ENCODE results near the gene EIF4G3. TPM values are rescaled to one million over a fixed set of nuclear protein-coding genes. Genes with fewer than 3 reads are reported as not detected.
"Not testable (repeated sequence)": the region's sequence is repeated elsewhere in the genome, so short reads cannot be mapped to it uniquely, and the experiment has no call there.

The EIF4G3 gene
- total RNA-seq, 4 donors from 2014 or later: 68.9 to 110 (median 104) TPM

DNA sequence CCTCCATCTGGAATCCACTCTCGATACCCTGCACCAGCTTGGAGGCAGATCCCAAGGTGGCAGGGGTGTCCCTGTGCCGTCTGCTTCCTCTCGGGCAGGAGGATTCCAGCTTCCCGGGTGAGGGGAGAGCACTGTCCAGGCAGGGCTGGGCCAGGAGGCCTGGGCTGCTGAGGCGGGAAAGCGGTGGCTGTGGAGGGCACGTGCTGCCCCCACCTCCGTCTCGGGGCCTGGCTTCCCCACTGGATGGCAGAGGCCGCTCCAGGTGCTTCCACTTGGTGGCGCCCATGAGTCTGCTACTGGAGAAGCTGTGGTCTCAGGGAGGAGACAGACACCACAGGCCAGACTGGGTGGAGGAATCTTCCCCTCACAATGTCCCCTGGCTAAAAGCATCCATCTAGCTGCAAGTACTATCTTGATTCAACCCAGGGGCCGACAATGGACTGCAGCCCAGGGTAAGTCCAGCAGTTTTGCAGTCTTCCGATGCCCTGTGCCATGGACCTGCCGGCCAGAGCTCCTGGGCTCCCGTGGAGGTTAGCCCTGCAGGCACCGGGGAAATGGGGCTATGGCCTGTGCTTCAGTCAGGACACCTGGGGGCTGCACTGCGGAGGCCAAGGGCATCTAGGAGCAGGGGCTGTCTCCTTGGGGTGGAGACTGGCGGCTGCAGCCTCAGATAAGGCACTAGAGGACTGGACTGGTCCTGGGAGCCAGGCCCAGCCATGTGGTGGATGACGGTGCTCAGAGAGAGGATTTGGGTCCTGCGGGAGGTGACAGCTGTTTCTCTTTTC is 41.3 kb upstream of the EIF4G3 start:
- intact Hi-C loops (cut with DNase I): no loop called here

GRCh38 chr1:21216835-21217811 is 40.4 kb upstream of the EIF4G3 start:
- peak; percentile 48 to 71 (median 52) for TF ChIP-seq CTCF (IDR thresholded peaks at IDR 0.05)
- TF ChIP-seq POLR2A (IDR thresholded peaks at IDR 0.05): no peak
- Histone ChIP-seq H3K4me3 (replicated peaks in 1 of 3) (no peak overlapping the region), H3K36me3 (peaks cover 28 to 36% of the 10 kb centered on the region in 2 donors), H3K27ac (no peak overlapping the region), H3K4me1 (no peaks in the 10 kb centered on the region), H3K27me3 (no peaks in the 10 kb centered on the region), H3K9me3 (no peaks in the 10 kb centered on the region)
- intact Hi-C loops (cut with DNase I): no loop called here
- WGBS, 2 donors: 78 to 83% methylated on average over 5 to 16 of the region's 19 CpGs
- DNase-seq: peak; percentile 55 to 63

More for the DNA sequence above, 41.3 kb upstream of the EIF4G3 start:
- no peaks in the 10 kb centered on the region for H3K9me3 ChIP-seq
- 85 to 91% methylated on average over 10 to 13 of the region's 20 CpGs for WGBS, 2 donors
- no peak overlapping the region for H3K27ac ChIP-seq
- H3K4me1 ChIP-seq: no peaks in the 10 kb centered on the region
- peaks cover 32 to 43% of the 10 kb centered on the region in 2 donors for H3K36me3 ChIP-seq
- peak; percentile 13 to 14 for DNase-seq
- TF ChIP-seq CTCF (IDR thresholded peaks at IDR 0.05) (peak in 1 of 6 experiments; percentile 29), POLR2A (IDR thresholded peaks at IDR 0.05) (no peak)
- no peaks in the 10 kb centered on the region for H3K27me3 ChIP-seq
- no peak overlapping the region for H3K4me3 ChIP-seq (replicated peaks in 1 of 3)

- no peak for DNase-seq
- TF ChIP-seq CTCF (IDR thresholded peaks at IDR 0.05) (no peak), POLR2A (IDR thresholded peaks at IDR 0.05) (no peak)
- no peak overlapping the region for H3K27ac ChIP-seq
- H3K36me3 ChIP-seq: no peaks in the 10 kb centered on the region
- WGBS, 2 donors: 35 to 36% methylated on average over 3 of the region's 3 CpGs
- no peaks in the 10 kb centered on the region for H3K9me3 ChIP-seq
- intact Hi-C loops (cut with DNase I): no loop called here
- no peaks in the 10 kb centered on the region for H3K27me3 ChIP-seq
- H3K4me1 ChIP-seq: no peaks in the 10 kb centered on the region
- H3K4me3 ChIP-seq (replicated peaks in 1 of 3): no peak overlapping the region
These were observed 35.4 kb upstream of the EIF4G3 start for GRCh38 chr1:21212126-21212525.

DNA sequence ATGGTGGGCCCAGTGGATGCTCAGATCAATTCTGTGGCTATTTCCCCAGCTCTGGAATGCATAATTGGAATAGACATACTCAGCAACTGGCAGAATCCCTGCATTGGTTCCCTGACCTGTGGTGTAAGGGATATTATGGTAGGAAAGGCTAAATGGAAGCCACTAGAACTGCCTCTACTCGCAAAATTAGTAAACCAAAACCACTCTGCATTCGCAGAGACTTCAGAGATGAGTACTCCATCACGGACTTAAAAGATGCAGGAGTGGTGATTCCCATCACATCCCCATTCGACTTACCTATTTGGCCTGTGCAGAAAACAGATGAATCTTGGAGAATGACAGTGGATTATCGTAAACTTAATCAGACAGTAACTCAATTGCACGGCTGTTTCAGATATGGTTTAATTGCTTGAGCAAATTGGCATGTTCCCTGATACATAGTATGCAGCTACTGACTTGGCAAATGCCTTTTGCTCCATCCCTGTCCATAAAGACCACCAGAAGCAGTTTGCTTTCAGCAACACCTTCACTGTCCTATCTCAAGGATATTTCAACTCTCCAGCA is 31.5 kb upstream of the EIF4G3 start:
- 64 to 70% methylated on average over 6 of the region's 6 CpGs for WGBS, 2 donors
- intact Hi-C loops (cut with DNase I); DNase-seq: not testable (repeated sequence)

GRCh38 chr1:21206117-21206516 is 29.4 kb upstream of the EIF4G3 start:
- no peak overlapping the region for H3K27ac ChIP-seq
- H3K36me3 ChIP-seq: no peaks in the 10 kb centered on the region
- no peaks in the 10 kb centered on the region for H3K27me3 ChIP-seq
- DNase-seq: no peak
- H3K4me1 ChIP-seq: no peaks in the 10 kb centered on the region
- no peak overlapping the region for H3K4me3 ChIP-seq (replicated peaks in 1 of 3)
- no peak for TF ChIP-seq POLR2A (IDR thresholded peaks at IDR 0.05)
- TF ChIP-seq CTCF (IDR thresholded peaks at IDR 0.05): no peak
- intact Hi-C loops (cut with DNase I): no loop called here
- H3K9me3 ChIP-seq: no peaks in the 10 kb centered on the region
- WGBS, 2 donors: 86% methylated on average over 2 of the region's 2 CpGs

More for the DNA sequence above, 31.5 kb upstream of the EIF4G3 start:
- H3K4me1 ChIP-seq; H3K36me3 ChIP-seq; H3K27ac ChIP-seq; H3K27me3 ChIP-seq; H3K4me3 ChIP-seq (replicated peaks in 1 of 3); H3K9me3 ChIP-seq: not testable (repeated sequence)
